ENCODE results near the gene KAT5. TPM values are rescaled to one million over a fixed set of nuclear protein-coding genes. Genes with fewer than 3 reads are reported as not detected.
A peak's percentile ranks its signal among the peaks of the same experiment; 100 is the strongest.

Gene KAT5
- total and polyA plus RNA-seq, 2 of the 13 experiments (the other 11 are each of a cell fraction or from before 2014, with no cell fraction given) = 35.2 to 48.3 TPM

- TF ChIP-seq ATF7-NPFF (CRISPR knock-in tag; IDR thresholded peaks at IDR 0.05; ENCODE audit: low read depth) (no peak), MAFF (IDR thresholded peaks at IDR 0.05; ENCODE audit: low read depth, low read length) (0 out of 2 replicates have a peak, but pooled peaks have one; percentile 2)
- no peak overlapping the region for H3K4me3 ChIP-seq (replicated peaks in 1 of 3; ENCODE audit: insufficient read depth in 1 of 3, low read depth in 2 of 3, low read length in 3 of 3)
Measured at GRCh38 chr11:65766535-65766934, 54.5 kb downstream of the KAT5 start.

GRCh38 chr11:65767406-65767805 is 55.4 kb downstream of the KAT5 start:
- Histone ChIP-seq H3K27ac (ENCODE audit: extremely low read length, insufficient read depth, low read length) (no peak overlapping the region), H3K36me3 (replicated peaks in 1 of 2; ENCODE audit: control insufficient read depth in 1 of 2, insufficient read depth in 2 of 2, low read length in 2 of 2) (no peaks in the 10 kb centered on the region), H3K4me3 (replicated peaks in 1 of 3; ENCODE audit: insufficient read depth in 1 of 3, low read depth in 2 of 3, low read length in 3 of 3) (no peak overlapping the region), H4K20me1 (ENCODE audit: insufficient read depth, low read length) (no peaks in the 10 kb centered on the region), H3K4me1 (ENCODE audit: insufficient read depth, low read length) (peaks cover 40% of the 10 kb centered on the region), H3K9me3 (ENCODE audit: low read length) (no peaks in the 10 kb centered on the region), H3K4me2 (ENCODE audit: low read depth, low read length) (no peak overlapping the region), H3K27me3 (ENCODE audit: control insufficient read depth in 1 of 2, insufficient read depth in 2 of 2, low read length in 2 of 2) (no peaks in the 10 kb centered on the region), H2AFZ (ENCODE audit: low read length) (no peak overlapping the region), H3K79me2 (ENCODE audit: insufficient read depth, low read length) (no peaks in the 10 kb centered on the region), H3K9ac (ENCODE audit: insufficient read depth, low read depth, low read length) (no peak overlapping the region)
- DNase-seq (ENCODE audit: low spot score) = no peak
- WGBS (ENCODE audit: low lambda C conversion rate) = 19% methylated on average over 10 of the region's 10 CpGs
- no TSS peak for BruUV-seq (replicated peaks)
- in situ Hi-C loops (cut with HindIII; ENCODE audit: extremely low pct_ligation_motif_present, low pct_unique_long_range_greater_than_20kb) = no loop called here
- POLR2A ChIA-PET = no interaction called here
- TF ChIP-seq ZNF746 (CRISPR knock-in tag; IDR thresholded peaks at IDR 0.05) (no peak), TCF7 (IDR thresholded peaks at IDR 0.05; ENCODE audit: low read depth) (no peak), NFIC (IDR thresholded peaks at IDR 0.05; ENCODE audit: low read length) (no peak), ZNF652 (CRISPR knock-in tag; IDR thresholded peaks at IDR 0.05; ENCODE audit: borderline replicate concordance, low read depth) (no peak), ZNF547 (CRISPR knock-in tag; IDR thresholded peaks at IDR 0.05) (no peak), ZBTB40 (IDR thresholded peaks at IDR 0.05) (no peak), ZBTB40 (CRISPR knock-in tag; IDR thresholded peaks at IDR 0.05) (no peak)
- FAIRE-seq = no peak
- intact Hi-C loops (cut with micrococcal nuclease; ENCODE audit: unreplicated experiment) = no loop called here
- CTCF ChIA-PET (ENCODE audit: low intra/inter-chr PET ratio, low total read pairs) = no interaction called here
- no peak for ATAC-seq

More at GRCh38 chr11:65766535-65766934, 54.5 kb downstream of the KAT5 start:
- in situ Hi-C loops (cut with HindIII; ENCODE audit: extremely low pct_ligation_motif_present, low pct_unique_long_range_greater_than_20kb) (no loop called here), intact Hi-C loops (cut with micrococcal nuclease; ENCODE audit: unreplicated experiment) (no loop called here)
- no peak overlapping the region for H3K27ac ChIP-seq (ENCODE audit: extremely low read length, insufficient read depth, low read length)
- H3K27me3 ChIP-seq (ENCODE audit: control insufficient read depth in 1 of 2, insufficient read depth in 2 of 2, low read length in 2 of 2) = no peaks in the 10 kb centered on the region; a peak in 1 of 5 replicates
- H3K9ac ChIP-seq (ENCODE audit: insufficient read depth, low read depth, low read length) = no peak overlapping the region
- CTCF ChIA-PET (ENCODE audit: low intra/inter-chr PET ratio, low total read pairs) = no interaction called here
- no peak overlapping the region for H2AFZ ChIP-seq (ENCODE audit: low read length)
- FAIRE-seq = no peak
- no peaks in the 10 kb centered on the region for H3K79me2 ChIP-seq (ENCODE audit: insufficient read depth, low read length)
- WGBS (ENCODE audit: low lambda C conversion rate) = 10% methylated on average over 7 of the region's 7 CpGs
- peaks cover 39% of the 10 kb centered on the region for H3K4me1 ChIP-seq (ENCODE audit: insufficient read depth, low read length)
- no peak for DNase-seq (ENCODE audit: low spot score)
- POLR2A ChIA-PET = no interaction called here
- no peaks in the 10 kb centered on the region for H3K9me3 ChIP-seq (ENCODE audit: low read length)
- no TSS peak for BruUV-seq (replicated peaks)
- no peaks in the 10 kb centered on the region for H3K36me3 ChIP-seq (replicated peaks in 1 of 2; ENCODE audit: control insufficient read depth in 1 of 2, insufficient read depth in 2 of 2, low read length in 2 of 2)
- no peak overlapping the region for H3K4me2 ChIP-seq (ENCODE audit: low read depth, low read length)
- no peaks in the 10 kb centered on the region for H4K20me1 ChIP-seq (ENCODE audit: insufficient read depth, low read length)
- no peak for ATAC-seq
